Activated CD8-positive, alpha-beta memory T cell treated with anti-CD3 and anti-CD28 coated beads for 1 hour (primary cell): ENCODE measurements around the gene FADS1.

Experiments
- DNase-seq, 2 donors: peaks; one replicate each; pipeline ENCODE4 v3.0.0-alpha.2; 2020; ENCODE audit warnings: low read depth in 1 of 2; ENCODE audit errors: extremely low read depth in 1 of 2

The FADS1 gene

GRCh38 chr11:61762798-61763197, 54.0 kb downstream of the FADS1 start:
- DNase-seq, result no peak

- no peak for DNase-seq
These were observed 54.6 kb downstream of the FADS1 start for GRCh38 chr11:61762223-61762615.

DNA sequence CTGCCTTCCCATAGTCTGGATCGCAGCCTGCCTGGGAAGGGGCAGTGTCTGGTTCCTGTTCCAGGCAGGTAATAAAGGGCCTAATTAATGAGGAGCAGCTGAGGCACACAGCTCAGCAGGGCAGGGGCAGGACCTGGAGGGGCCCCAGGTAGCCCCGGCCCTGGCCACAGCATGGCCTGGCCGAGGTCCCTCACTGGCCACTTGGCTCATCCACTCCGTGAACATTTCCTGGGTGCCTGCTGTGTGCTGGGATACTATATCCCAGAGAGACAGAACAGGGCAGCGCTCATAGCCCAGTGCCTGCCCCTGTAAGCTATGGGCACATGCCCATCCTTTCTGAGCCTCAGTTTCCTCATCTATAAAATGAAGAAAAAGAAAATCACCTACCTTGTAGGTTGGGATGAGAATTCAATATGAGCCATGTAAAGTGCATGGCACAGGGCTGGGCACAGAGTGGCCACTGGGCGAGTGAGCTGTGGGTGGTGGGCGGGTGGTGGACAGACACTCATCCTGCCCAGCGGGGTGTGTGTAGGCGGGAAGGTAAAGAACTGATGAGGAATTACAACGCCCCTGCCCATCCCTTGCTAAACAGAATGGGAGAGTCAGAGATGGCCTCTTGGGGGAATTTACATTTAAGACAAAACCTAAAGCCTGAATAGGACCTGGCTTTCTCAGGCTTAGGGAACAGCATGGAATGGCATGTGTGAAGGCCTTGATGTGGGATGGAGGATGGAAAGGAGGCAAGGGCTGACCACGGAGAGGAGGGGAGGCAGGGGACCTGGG, 55.2 kb downstream of the FADS1 start:
- no peak for DNase-seq

DNA sequence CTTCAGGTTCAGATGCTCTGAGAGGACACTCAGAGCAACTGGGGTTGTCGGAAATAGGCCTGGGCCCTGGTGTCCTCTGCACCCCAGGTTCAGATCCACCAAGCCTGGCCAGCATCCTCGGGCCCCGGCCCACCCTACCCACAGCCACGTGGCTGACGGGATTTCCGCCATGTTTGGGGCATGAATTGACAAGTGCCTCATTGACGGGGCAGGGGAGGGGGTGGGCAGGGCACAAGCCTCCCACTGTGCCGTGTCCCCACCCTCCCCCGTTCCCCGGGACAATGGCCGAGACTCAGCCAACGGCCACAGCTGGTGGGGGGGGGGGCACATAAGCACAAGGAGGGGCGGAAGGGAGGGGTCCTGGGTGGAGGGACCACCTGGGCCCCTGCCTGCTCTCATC, 55.9 kb downstream of the FADS1 start:
- DNase-seq, result no peak

GRCh38 chr11:61757213-61757862, 59.5 kb downstream of the FADS1 start:
- DNase-seq, result no peak

DNA sequence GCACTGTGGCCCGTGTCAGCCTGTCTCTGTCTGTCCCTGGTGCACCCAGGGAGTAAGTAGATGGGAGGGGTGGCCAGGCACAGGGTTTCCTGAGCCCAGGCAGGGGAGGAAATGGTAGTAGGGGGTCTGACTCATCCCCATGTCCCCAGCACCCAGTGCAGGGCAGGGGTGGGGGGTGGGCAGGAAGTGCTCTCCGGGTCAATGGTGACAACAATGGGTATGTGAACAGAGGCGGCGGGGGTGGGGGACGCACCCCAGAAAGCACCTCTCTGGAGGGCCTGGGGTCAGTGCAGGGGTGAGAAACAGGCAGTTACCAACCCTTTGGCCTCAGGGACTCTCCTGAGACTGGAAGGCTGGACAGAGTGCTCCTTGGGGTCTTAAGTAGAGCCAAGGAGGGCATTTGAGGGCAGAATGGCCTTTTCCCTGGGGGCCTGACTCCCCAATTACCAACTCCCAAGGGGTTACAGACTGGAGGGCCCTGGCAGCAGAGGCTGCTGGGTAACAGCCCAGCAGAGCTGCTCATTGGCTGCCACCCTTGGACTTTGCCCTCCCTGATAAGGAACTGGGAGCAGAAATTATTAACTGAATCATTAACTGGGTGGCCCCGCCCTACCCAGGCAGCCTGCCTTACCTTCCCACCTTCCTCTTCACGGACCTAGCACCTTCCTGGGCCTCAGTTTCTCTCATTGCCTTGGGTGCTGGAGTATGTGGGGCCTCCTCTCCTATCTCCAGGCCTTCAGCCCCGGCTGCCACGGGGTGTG, 60.2 kb downstream of the FADS1 start:
- no peak for DNase-seq

DNA sequence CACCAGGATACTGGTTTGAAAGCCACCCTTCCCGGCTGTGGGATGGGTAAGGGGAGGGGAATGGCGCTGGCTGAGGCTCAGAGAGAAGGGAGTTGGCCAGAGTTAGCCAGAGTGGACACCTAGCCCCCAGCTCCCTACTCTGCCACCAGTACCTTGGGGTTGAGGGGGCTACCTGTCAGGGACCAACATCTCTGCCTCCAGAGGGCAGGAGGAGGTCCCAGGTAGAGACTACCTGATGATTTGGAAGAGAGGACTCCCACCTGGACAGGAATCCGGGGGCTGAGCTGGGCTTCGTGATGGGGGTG, 60.7 kb downstream of the FADS1 start:
- no peak for DNase-seq

DNA sequence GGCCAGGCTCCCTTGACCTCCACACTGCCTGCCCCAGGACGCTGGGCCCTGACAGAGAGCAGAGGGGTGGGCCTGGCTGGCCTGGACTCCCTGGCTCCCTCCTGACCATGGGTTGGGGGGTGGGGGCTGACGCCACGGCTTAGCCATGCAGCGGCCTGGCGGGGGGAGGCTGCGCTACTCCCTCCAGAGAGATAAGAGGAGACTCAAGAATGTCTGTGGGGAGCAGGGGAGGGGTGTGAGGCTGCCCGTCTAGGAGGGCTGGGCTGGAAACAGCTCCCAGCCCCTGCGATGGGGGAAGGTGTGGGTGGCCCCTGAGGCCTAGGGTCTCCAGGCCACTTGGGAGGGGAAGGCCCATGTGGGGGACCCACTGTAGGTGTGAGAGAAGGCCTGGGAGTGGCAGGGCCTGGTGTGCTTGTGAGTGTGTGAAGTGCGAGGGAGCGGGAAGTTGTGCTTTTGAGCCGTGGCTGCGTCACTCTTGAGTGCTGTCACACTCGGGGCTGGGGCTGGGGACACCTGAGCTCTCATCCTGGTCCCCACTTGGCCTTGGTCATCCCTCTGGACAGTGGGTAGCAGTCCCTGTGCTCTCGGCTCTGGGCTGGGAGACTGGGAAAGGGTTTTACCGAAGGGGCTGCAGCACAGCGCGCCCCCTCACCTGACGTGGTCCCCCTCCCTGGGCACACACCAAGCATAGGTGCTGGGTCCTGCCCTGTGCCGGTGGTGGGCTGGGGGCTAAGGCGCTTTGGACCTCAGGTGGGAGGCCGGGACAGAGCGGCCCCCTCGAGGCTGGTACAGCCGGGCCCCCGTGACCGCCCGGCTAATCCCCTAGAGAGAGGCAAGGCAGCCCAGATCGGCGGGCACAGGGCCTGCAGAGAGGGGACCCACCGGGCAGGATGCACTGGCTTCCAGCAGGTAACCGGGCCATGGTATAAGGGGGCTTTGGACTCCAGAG, 62.0 kb downstream of the FADS1 start:
- no peak for DNase-seq

DNA sequence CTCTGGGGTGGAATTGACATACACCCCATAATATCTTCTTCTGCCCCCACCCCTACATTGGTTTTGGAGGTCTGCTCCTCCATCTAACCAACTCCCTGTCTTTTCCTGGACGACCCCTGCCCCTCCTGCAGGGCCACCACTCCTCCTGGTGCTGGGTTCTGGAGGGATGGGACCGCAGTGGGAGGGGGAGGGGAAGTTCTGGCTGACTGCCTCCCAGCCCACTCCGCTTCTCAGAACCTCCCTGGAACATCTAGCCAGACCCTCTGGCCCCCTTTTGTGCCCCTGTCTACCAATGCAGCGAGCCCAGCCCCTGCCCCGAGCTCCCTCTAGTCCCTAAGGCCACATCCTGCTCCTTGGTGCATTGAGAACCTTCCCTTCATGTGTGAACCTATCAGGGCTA, 63.1 kb downstream of the FADS1 start:
- no peak for DNase-seq

DNA sequence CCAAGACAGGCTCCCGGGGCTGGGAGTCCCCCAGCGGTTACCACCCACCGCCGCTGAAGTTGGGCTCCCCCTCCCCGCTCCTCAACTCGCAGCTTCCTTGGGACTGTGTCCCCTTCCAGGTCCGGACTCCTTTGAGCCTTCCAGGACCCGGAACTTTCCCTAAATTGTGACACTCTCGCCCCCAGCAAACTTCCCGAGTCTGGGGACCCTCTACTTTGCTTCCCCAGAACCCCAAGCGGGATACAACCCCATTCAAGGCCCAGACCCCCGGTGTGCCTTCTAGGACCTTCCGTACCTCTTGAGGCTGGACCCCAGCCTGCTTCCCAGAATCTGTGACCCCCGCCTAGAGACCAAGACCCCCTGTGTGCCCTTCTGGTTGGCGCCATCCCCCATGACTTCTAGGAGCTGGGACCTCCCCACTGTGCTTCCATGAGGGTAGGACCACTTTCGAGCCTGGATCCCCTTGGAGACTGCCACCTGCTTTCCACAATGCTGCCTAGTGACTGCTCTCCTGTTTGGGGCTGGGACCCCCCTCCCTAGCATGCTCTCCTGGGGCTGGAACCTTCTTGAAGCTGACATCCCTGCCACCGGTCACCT, 63.8 kb downstream of the FADS1 start:
- DNase-seq, result no peak

- DNase-seq, result peak in 1 of 2 donors; percentile 48
These were observed 64.5 kb downstream of the FADS1 start, which contains the start of gene MYRF for GRCh38 chr11:61752117-61752924. Gene MYRF, plus strand, starts transcription at chr11:61752636. Its CDS starts 109 bp downstream, at chr11:61752745.

DNA sequence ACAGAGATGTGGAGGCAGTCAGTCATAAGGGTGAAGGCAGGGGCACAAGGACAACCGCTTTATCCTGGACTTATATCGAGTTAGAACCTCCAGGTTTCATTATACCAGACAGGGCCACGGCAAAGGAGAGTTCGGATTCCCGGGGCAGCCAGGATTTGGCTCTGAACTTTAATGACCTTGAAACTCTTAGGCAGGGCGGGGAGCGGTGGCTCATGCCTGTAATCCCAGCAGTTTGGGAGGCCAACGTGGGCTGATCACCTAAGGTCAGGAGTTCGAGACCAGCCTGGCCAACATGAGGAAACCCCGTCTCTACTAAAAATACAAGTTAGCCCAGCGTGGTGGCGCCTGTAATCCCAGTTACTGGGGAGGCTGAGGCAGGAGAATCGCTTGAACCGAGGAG, 65.4 kb downstream of the FADS1 start:
- DNase-seq, result no peak

DNA sequence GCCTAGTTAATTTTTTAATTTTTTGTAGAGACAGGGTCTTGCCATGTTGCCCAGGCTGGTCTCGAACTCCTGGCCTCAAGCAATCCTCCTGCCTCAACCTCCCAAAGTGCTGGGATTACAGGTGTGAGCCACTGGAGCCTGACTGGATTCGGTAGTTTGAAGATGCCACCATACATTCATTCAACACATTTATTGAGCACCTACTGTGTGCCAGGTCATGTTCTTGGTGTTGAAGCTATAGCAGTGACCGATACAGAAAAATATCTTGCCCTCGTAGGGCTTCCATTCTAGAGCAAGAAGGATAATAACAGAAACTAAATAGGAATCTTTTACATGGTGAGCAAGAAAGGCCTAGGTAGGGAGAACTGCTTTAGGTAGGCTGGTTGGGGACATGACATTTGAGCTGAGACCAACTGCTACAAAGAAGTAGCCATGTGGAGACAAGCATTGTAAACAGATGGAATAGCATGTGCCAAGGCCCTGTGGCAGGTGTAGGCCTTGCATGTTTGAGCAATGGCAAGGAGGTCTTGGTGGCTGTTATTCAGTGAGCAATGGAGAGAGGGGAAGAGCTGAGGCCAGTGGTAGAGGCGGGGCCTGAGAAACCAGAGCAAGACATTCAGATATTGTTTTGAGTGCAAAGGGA, 66.1 kb downstream of the FADS1 start:
- no peak for DNase-seq
